Prostate gland (tissue), 2 donors: ENCODE data around the gene CLSTN1. TPM values are rescaled to one million over a fixed set of nuclear protein-coding genes. Genes with fewer than 3 reads are reported as not detected.

Experiments used
- DNase-seq: peaks from one replicate; pipeline ENCODE4 v3.0.0-alpha.2; 2019; ENCODE audit warnings: low spot score
- H3K27ac ChIP-seq, 2 donors: fragments of 200-600 bp; sonication (generic); 2 replicates each; pipeline ENCODE4 v1.5.1; 2017 to 2019
- H3K27me3 ChIP-seq: fragments of 200-600 bp; sonication (generic); replicated peaks from 2 replicates; pipeline ENCODE4 v1.5.1; 2019; ENCODE audit not compliant: insufficient read depth
- H3K36me3 ChIP-seq, 2 donors: fragments of 200-600 bp; sonication (generic); 1 replicate in 1 of 2; 2 replicates in 1 of 2; pipeline versions ENCODE4 v1.5.1 to v1.8.1; 2017 to 2019
- H3K4me1 ChIP-seq: fragments of 200-600 bp; sonication (generic); replicated peaks from 2 replicates; pipeline ENCODE4 v1.5.1; 2019
- H3K4me3 ChIP-seq, 2 donors: fragments of 200-600 bp; sonication (generic); 2 replicates each; pipeline ENCODE4 v1.5.1; 2017 to 2019
- H3K9me3 ChIP-seq: fragments of 200-600 bp; sonication (generic); 2 replicates; pipeline ENCODE4 v1.5.1; 2017
- CTCF ChIP-seq, 4 experiments: fragments of 200-600 bp in 2 of 4; fragments of 450-650 bp in 2 of 4; sonication (generic) in 2 of 4; IDR thresholded peaks; 1 replicate in 3 of 4; 2 replicates in 1 of 4; pipeline ENCODE4 v1.5.1; 2016 to 2019; ENCODE audit warnings: antibody characterized with exemption in 4 of 4, mild to moderate bottlenecking in 2 of 4, moderate library complexity in 2 of 4
- POLR2A ChIP-seq: fragments of 450-650 bp; IDR thresholded peaks from one replicate; pipeline ENCODE4 v1.6.1; 2016; ENCODE audit warnings: antibody characterized with exemption, mild to moderate bottlenecking
- POLR2AphosphoS5 ChIP-seq: sonication (generic); formaldehyde crosslinking; IDR thresholded peaks from one replicate; pipeline ENCODE4 v1.6.1; 2017; ENCODE audit warnings: antibody characterized with exemption
- WGBS: methylation state at CpG from one replicate; pipeline ENCODE4 v1.1.5; 2018; 5-methylcytosine and 5-hydroxymethylcytosine counted together
- intact Hi-C: fragments of 100-400 bp; cut with DNase I; formaldehyde crosslinking; loops from one replicate; pipeline ENCODE4 v1.14.2; 2022
- total RNA-seq, 2 donors: library from RNA; depleted of rRNA; stranded (reverse); fragments of >200 nt; gene quantifications; one replicate each; pipeline ENCODE4 v1.1.0, GENCODE V29; 2016

CLSTN1 gene
- total RNA-seq, 2 donors from 2014 or later = 133 to 230 TPM

- DNase-seq = peak; percentile 91
- no peaks in the 10 kb centered on the region for H3K27me3 ChIP-seq
- intact Hi-C loops = no loop called here
- no peak overlapping the region for H3K4me3 ChIP-seq
- H3K4me1 ChIP-seq = peaks cover 15% of the 10 kb centered on the region
- TF ChIP-seq CTCF (IDR thresholded peaks at IDR 0.05) (peak in 1 of 4 experiments; percentile 4), POLR2A (no peak), POLR2AphosphoS5 (peak; percentile 93)
- 29% methylated on average over 7 of the region's 7 CpGs for WGBS
- no peaks in the 10 kb centered on the region for H3K36me3 ChIP-seq
- no peaks in the 10 kb centered on the region for H3K9me3 ChIP-seq
- H3K27ac ChIP-seq = peak overlapping the region; percentile 82 to 91
These were observed 19.8 kb upstream of the CLSTN1 start for GRCh38 chr1:9843576-9843945.

GRCh38 chr1:9842781-9843575 is 19.2 kb upstream of the CLSTN1 start:
- Histone ChIP-seq H3K27me3 (no peaks in the 10 kb centered on the region), H3K36me3 (no peaks in the 10 kb centered on the region), H3K27ac (peak overlapping the region; percentile 82 to 91), H3K4me1 (peaks cover 15% of the 10 kb centered on the region), H3K4me3 (no peak overlapping the region), H3K9me3 (no peaks in the 10 kb centered on the region)
- WGBS = 36% methylated on average over 20 of the region's 20 CpGs
- TF ChIP-seq CTCF (IDR thresholded peaks at IDR 0.05) (peak in 2 of 4 experiments; percentile 4 to 21), POLR2A (no peak), POLR2AphosphoS5 (no peak)
- peak; percentile 58 for DNase-seq
- intact Hi-C loops = no loop called here

GRCh38 chr1:9842073-9842711 is 18.4 kb upstream of the CLSTN1 start:
- DNase-seq = no peak
- Histone ChIP-seq H3K9me3 (no peaks in the 10 kb centered on the region), H3K36me3 (no peaks in the 10 kb centered on the region), H3K27ac (peak overlapping the region; percentile 82 to 91), H3K4me3 (no peak overlapping the region), H3K4me1 (peaks cover 15% of the 10 kb centered on the region), H3K27me3 (no peaks in the 10 kb centered on the region)
- no peak for TF ChIP-seq CTCF (IDR thresholded peaks at IDR 0.05)
- no peak for TF ChIP-seq POLR2A
- TF ChIP-seq POLR2AphosphoS5 = no peak
- intact Hi-C loops = no loop called here
- WGBS = 30% methylated on average over 9 of the region's 9 CpGs

GRCh38 chr1:9841460-9841859 is 17.7 kb upstream of the CLSTN1 start:
- Histone ChIP-seq H3K4me1 (peaks cover 15% of the 10 kb centered on the region), H3K9me3 (no peaks in the 10 kb centered on the region), H3K27ac (peak overlapping the region; percentile 82 to 91), H3K36me3 (no peaks in the 10 kb centered on the region), H3K4me3 (no peak overlapping the region), H3K27me3 (no peaks in the 10 kb centered on the region)
- intact Hi-C loops = no loop called here
- 65% methylated on average over 2 of the region's 2 CpGs for WGBS
- no peak for DNase-seq
- TF ChIP-seq POLR2A = no peak

GRCh38 chr1:9840176-9840575 is 16.4 kb upstream of the CLSTN1 start:
- 27% methylated on average over 3 of the region's 3 CpGs for WGBS
- no peaks in the 10 kb centered on the region for H3K9me3 ChIP-seq
- intact Hi-C loops = no loop called here
- peaks cover 23% of the 10 kb centered on the region for H3K4me1 ChIP-seq
- DNase-seq = peak; percentile 85
- H3K27me3 ChIP-seq = no peaks in the 10 kb centered on the region
- peak overlapping the region; percentile 82 to 91 for H3K27ac ChIP-seq
- H3K4me3 ChIP-seq = no peak overlapping the region
- TF ChIP-seq POLR2A (no peak), POLR2AphosphoS5 (peak; percentile 79)
- H3K36me3 ChIP-seq = no peaks in the 10 kb centered on the region
